Liver (tissue), 9 donors: ENCODE data around the gene OR4D11. TPM values are rescaled to one million over a fixed set of nuclear protein-coding genes. Genes with fewer than 3 reads are reported as not detected.

Experiments
- DNase-seq: peaks from one replicate; pipeline ENCODE4 v3.0.0-alpha.2; 2017; ENCODE audit warnings: low spot score
- H3K27ac ChIP-seq, 2 donors: one replicate each; pipeline ENCODE4 v1.7.0; 2013; ENCODE audit warnings: inconsistent platforms in 2 of 2, low read length in 2 of 2, control low read depth in 1 of 2, low read depth in 1 of 2, mild to moderate bottlenecking in 1 of 2
- H3K27me3 ChIP-seq, 4 donors: one replicate each; pipeline versions ENCODE4 v1.6.1 to v1.7.0; 2013; ENCODE audit warnings: low read length in 3 of 4, inconsistent platforms in 1 of 4, mild to moderate bottlenecking in 1 of 4, moderate library complexity in 1 of 4; ENCODE audit not compliant: control insufficient read depth in 4 of 4, insufficient read depth in 4 of 4
- H3K36me3 ChIP-seq, 4 donors: one replicate each; pipeline versions ENCODE4 v1.6.1 to v1.7.0; 2013; ENCODE audit warnings: low read length in 3 of 4, mild to moderate bottlenecking in 3 of 4, low read depth in 1 of 4, moderate library complexity in 1 of 4; ENCODE audit not compliant: control insufficient read depth in 4 of 4, insufficient read depth in 3 of 4
- H3K4me1 ChIP-seq, 4 donors: one replicate each; pipeline versions ENCODE4 v1.6.1 to v1.7.0; 2013; ENCODE audit warnings: low read length in 3 of 4, mild to moderate bottlenecking in 3 of 4, moderate library complexity in 1 of 4; ENCODE audit not compliant: control insufficient read depth in 4 of 4, insufficient read depth in 4 of 4
- H3K4me3 ChIP-seq, 3 donors: one replicate each; pipeline versions ENCODE4 v1.6.1 to v1.7.0; 2013; ENCODE audit warnings: low read length in 3 of 3, control low read depth in 1 of 3, low read depth in 1 of 3, mild to moderate bottlenecking in 1 of 3
- H3K9ac ChIP-seq, 2 donors: one replicate each; pipeline ENCODE4 v1.7.0; 2013; ENCODE audit warnings: low read length in 2 of 2, mild to moderate bottlenecking in 2 of 2, moderate library complexity in 2 of 2, control low read depth in 1 of 2, low read depth in 1 of 2
- H3K9me3 ChIP-seq, 4 donors: one replicate each; pipeline versions ENCODE4 v1.6.1 to v1.7.0; 2013; ENCODE audit warnings: low read length in 3 of 4; ENCODE audit not compliant: control insufficient read depth in 4 of 4
- FOXA1 ChIP-seq: IDR thresholded peaks from 2 replicates; pipeline ENCODE4 v1.6.1; 2016; ENCODE audit warnings: antibody characterized with exemption
- FOXA2 ChIP-seq: IDR thresholded peaks from 2 replicates; pipeline ENCODE4 v1.6.1; 2016; ENCODE audit warnings: antibody characterized with exemption
- HNF4A ChIP-seq, 2 donors: conservative IDR thresholded peaks; 2 replicates each; pipeline ENCODE4 v1.6.1; 2016; ENCODE audit warnings: antibody characterized with exemption in 2 of 2, mild to moderate bottlenecking in 2 of 2
- HNF4G ChIP-seq: IDR thresholded peaks from 2 replicates; pipeline ENCODE4 v1.6.1; 2016; ENCODE audit warnings: antibody characterized with exemption
- JUND ChIP-seq, 2 donors: IDR thresholded peaks; 2 replicates each; pipeline ENCODE4 v1.6.1; 2016; ENCODE audit warnings: antibody characterized with exemption in 2 of 2
- NR2F2 ChIP-seq: IDR thresholded peaks from 2 replicates; pipeline ENCODE4 v1.6.1; 2016; ENCODE audit warnings: antibody characterized with exemption
- RAD21 ChIP-seq, 2 donors: IDR thresholded peaks; 2 replicates each; pipeline ENCODE4 v1.6.1; 2016; ENCODE audit warnings: antibody characterized with exemption in 2 of 2, mild to moderate bottlenecking in 2 of 2
- RXRA ChIP-seq, 2 donors: IDR thresholded peaks; 2 replicates each; pipeline ENCODE4 v1.6.1; 2017 to 2018; ENCODE audit warnings: antibody characterized with exemption in 2 of 2, mild to moderate bottlenecking in 1 of 2
- TAF1 ChIP-seq: conservative IDR thresholded peaks from 2 replicates; pipeline ENCODE4 v1.6.1; 2016; ENCODE audit warnings: antibody characterized with exemption, mild to moderate bottlenecking
- WGBS: extraction: QIAGEN DNeasy Blood & Tissue Kit; methylation state at CpG from one replicate; pipeline ENCODE4 v1.1.7; 2013; 5-methylcytosine and 5-hydroxymethylcytosine counted together
- polyA plus RNA-seq, 2 donors: library from polyadenylated mRNA; stranded (reverse) in 1 of 2; unstranded in 1 of 2; fragments of 200-250 nt in 1 of 2; fragments of >200 nt in 1 of 2; fragmentation: Nextera tagmentation in 1 of 2; extraction: Ambion mirVana in 1 of 2; gene quantifications; one replicate each; pipeline versions ENCODE4 v1.2.1 to v1.2.3, GENCODE V29; 2013 to 2015
- total RNA-seq, 2 donors: library from RNA; depleted of rRNA; stranded (reverse); fragments of >200 nt; gene quantifications; one replicate each; pipeline ENCODE4 v1.2.3, GENCODE V29; 2014
- TF ChIP-seq, protein P1 (sequence below): IDR thresholded peaks from 2 replicates; pipeline ENCODE4 v1.6.1; 2016; ENCODE audit warnings: antibody characterized with exemption
- TF ChIP-seq, protein P2 (sequence below): fragments of 150-350 bp; IDR thresholded peaks from 2 replicates; pipeline ENCODE4 v1.5.1; 2017; ENCODE audit warnings: improper control_type of control experiment, low read depth, low read length; ENCODE audit not compliant: missing input control
- TF ChIP-seq, protein P3 (sequence below): IDR thresholded peaks from 2 replicates; pipeline ENCODE4 v1.6.1; 2016; ENCODE audit warnings: antibody characterized with exemption
- TF ChIP-seq, protein P4 (sequence below): IDR thresholded peaks from 2 replicates; pipeline ENCODE4 v1.6.1; 2016; ENCODE audit warnings: antibody characterized with exemption
- donor health status: healthy.
- donor health status: healthy.
- donor health status: healthy.
- donor health status: healthy.
- donor health status: healthy.

OR4D11 gene
- total and polyA plus RNA-seq, 4 donors = not detected

DNA sequence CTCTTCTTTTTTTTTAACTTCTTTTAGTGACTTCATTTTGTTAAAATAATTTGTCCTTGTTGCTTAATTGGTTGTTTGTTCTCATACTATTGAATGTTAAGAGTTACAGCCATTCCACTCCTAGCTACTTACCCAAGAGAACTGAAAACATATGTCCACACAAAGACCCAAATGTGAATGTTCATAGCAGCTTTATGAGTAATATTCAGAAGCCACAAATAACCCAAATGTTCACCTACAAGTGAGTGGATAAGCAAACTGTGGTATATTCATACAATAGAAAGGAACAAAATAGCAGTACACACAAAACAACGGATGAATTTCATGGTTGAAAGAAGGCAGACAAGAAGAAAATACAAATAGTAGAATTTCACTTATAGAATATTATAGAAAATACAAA lies 1.4 kb upstream of the OR4D11 start:
- Histone ChIP-seq H3K9ac (no peak overlapping the region), H3K4me3 (no peak overlapping the region), H3K4me1 (no peaks in the 10 kb centered on the region), H3K27me3 (no peaks in the 10 kb centered on the region), H3K9me3 (no peaks in the 10 kb centered on the region), H3K27ac (no peak overlapping the region), H3K36me3 (no peaks in the 10 kb centered on the region)
- TF ChIP-seq JUND (IDR thresholded peaks at IDR 0.05) (no peak), RAD21 (IDR thresholded peaks at IDR 0.05) (no peak), HNF4G (no peak), NR2F2 (no peak)
- TF ChIP-seq, protein P1, sequence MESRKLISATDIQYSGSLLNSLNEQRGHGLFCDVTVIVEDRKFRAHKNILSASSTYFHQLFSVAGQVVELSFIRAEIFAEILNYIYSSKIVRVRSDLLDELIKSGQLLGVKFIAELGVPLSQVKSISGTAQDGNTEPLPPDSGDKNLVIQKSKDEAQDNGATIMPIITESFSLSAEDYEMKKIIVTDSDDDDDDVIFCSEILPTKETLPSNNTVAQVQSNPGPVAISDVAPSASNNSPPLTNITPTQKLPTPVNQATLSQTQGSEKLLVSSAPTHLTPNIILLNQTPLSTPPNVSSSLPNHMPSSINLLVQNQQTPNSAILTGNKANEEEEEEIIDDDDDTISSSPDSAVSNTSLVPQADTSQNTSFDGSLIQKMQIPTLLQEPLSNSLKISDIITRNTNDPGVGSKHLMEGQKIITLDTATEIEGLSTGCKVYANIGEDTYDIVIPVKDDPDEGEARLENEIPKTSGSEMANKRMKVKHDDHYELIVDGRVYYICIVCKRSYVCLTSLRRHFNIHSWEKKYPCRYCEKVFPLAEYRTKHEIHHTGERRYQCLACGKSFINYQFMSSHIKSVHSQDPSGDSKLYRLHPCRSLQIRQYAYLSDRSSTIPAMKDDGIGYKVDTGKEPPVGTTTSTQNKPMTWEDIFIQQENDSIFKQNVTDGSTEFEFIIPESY = no peak
- TF ChIP-seq, protein P2, sequence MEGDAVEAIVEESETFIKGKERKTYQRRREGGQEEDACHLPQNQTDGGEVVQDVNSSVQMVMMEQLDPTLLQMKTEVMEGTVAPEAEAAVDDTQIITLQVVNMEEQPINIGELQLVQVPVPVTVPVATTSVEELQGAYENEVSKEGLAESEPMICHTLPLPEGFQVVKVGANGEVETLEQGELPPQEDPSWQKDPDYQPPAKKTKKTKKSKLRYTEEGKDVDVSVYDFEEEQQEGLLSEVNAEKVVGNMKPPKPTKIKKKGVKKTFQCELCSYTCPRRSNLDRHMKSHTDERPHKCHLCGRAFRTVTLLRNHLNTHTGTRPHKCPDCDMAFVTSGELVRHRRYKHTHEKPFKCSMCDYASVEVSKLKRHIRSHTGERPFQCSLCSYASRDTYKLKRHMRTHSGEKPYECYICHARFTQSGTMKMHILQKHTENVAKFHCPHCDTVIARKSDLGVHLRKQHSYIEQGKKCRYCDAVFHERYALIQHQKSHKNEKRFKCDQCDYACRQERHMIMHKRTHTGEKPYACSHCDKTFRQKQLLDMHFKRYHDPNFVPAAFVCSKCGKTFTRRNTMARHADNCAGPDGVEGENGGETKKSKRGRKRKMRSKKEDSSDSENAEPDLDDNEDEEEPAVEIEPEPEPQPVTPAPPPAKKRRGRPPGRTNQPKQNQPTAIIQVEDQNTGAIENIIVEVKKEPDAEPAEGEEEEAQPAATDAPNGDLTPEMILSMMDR = no peak
- no peak for DNase-seq
- WGBS = 53% methylated on average over 1 of the region's 1 CpG

DNA sequence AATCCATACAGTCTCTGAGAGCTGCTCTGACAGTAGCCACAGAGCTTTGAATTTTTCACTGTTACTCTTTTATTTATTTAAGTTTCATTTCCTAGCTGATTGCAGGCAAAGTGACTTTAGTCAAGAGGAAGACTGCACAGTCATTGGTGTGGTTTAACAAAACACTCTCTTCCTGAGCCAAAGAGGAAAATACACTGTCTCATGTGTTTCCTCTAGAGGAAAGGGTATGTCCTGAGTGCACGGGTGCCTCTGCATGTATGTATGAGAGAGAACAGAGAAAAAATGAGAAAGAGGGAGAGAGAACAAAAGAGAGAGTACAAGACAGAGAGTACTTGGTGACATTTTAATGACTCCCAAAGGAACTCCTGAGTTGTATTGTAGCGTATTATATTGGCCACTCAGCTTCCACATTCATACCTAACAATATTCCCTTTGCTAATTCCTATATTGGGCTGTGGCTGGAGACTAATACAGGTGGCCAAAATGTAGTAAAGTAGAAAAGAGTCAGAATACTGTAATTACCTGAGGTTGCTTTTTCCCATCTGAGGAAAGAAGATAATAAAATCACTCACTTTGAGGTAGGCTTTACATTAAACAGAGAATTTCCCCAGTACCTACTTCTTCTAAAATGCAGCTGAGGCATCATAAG lies 7.7 kb downstream of the OR4D11 start, which contains the start of gene OR4D9:
TSS of gene OR4D9 (plus strand) at position 599 of the 649 bp plus-strand sequence. CDS start 3,374 bp downstream, outside the sequence.
- TF ChIP-seq, protein P2 = no peak
- no peak for TF ChIP-seq FOXA1
- peak; percentile 17 for TF ChIP-seq NR2F2
- TF ChIP-seq RXRA (IDR thresholded peaks at IDR 0.05) = peak in 1 of 2 donors; percentile 18
- 50% methylated on average over 2 of the region's 2 CpGs for whole genome bisulfite sequencing
- no peak for DNase-seq
- Histone ChIP-seq H3K27me3 (peaks cover 0 to 3% (median 0%) of the 10 kb centered on the region in 4 donors), H3K27ac (no peak within 1 kb of the TSS), H3K9me3 (no peaks in the 10 kb centered on the region), H3K9ac (no peak within 1 kb of the TSS), H3K36me3 (no peaks in the 10 kb centered on the region), H3K4me3 (no peak within 1 kb of the TSS), H3K4me1 (no peaks in the 10 kb centered on the region)

DNA sequence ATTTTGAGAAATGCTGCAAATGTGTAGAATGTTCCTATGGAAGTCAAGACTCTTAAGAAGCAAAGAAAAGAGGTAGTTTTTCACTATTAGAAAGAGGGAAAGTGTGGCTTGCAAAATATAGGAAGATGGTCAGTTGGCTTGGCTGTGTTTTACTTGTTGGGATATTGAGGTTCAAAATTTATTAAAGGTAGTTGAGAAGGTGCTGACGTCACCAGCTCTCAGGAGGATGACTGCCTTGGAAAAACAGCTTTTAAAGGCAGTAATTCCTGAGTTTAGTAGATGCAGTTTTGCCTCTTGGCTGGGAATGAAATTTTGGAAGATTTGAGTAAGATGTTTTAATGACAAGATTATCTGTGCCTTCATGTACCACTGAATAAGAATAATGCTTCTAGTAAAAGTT lies 8.3 kb downstream of the OR4D11 start:
- peaks cover 0 to 3% (median 0%) of the 10 kb centered on the region in 4 donors for H3K27me3 ChIP-seq
- no peak overlapping the region for H3K9ac ChIP-seq
- H3K27ac ChIP-seq = no peak overlapping the region
- H3K36me3 ChIP-seq = no peaks in the 10 kb centered on the region
- no peak for DNase-seq
- H3K4me3 ChIP-seq = no peak overlapping the region
- 74% methylated on average over 1 of the region's 1 CpG for WGBS
- H3K9me3 ChIP-seq = no peaks in the 10 kb centered on the region
- no peaks in the 10 kb centered on the region for H3K4me1 ChIP-seq
- TF ChIP-seq, protein P3, sequence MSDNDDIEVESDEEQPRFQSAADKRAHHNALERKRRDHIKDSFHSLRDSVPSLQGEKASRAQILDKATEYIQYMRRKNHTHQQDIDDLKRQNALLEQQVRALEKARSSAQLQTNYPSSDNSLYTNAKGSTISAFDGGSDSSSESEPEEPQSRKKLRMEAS = no peak
- TF ChIP-seq, protein P2 = no peak
- TF ChIP-seq RAD21 (IDR thresholded peaks at IDR 0.05) (no peak), HNF4A (conservative IDR thresholded peaks at IDR 0.05) (no peak), JUND (IDR thresholded peaks at IDR 0.05) (no peak), RXRA (IDR thresholded peaks at IDR 0.05) (no peak), TAF1 (no peak), FOXA2 (no peak)
- TF ChIP-seq, protein P1 = no peak
- TF ChIP-seq, protein P4, sequence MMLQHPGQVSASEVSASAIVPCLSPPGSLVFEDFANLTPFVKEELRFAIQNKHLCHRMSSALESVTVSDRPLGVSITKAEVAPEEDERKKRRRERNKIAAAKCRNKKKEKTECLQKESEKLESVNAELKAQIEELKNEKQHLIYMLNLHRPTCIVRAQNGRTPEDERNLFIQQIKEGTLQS = no peak
